Panc1 (cell line): ENCODE measurements around the gene TSPYL1. TPM values are rescaled to one million over a fixed set of nuclear protein-coding genes. Genes with fewer than 3 reads are reported as not detected.
A peak's percentile ranks its signal among the peaks of the same experiment; 100 is the strongest.

Experiments used
- ATAC-seq: fragments of 200-7000 bp; cut with Tn5 transposase; 2 replicates; pipeline ENCODE4 v1.9.1; 2020; ENCODE audit warnings: mild to moderate bottlenecking, moderate library complexity
- BruUV-seq: library from RNA; stranded (reverse); fragments of 400-500 nt; replicated peaks from 2 replicates; lab custom pipeline; 2021; lab: Mats Ljungman, UMichigan
- CTCF ChIA-PET: fragments of 300-600 bp; sonication (Branson Sonifier 250); formaldehyde crosslinking; loops from one replicate; lab custom pipeline; 2022; ENCODE audit warnings: antibody characterized with exemption; lab: Charles Lee
- POLR2A ChIA-PET: fragments of 300-600 bp; sonication (Branson Sonifier 250); formaldehyde crosslinking; loops from one replicate; lab custom pipeline; 2022; ENCODE audit warnings: antibody characterized with exemption; lab: Charles Lee
- DNase-seq: peaks from one replicate; pipeline ENCODE4 v3.0.0-alpha.2; 2010; ENCODE audit warnings: low read depth, low spot score
- H3K27ac ChIP-seq: 2 replicates; pipeline ENCODE4 v1.5.1; 2011; ENCODE audit warnings: mild to moderate bottlenecking, low read length, inconsistent platforms
- H3K27me3 ChIP-seq: fragments of 200-500 bp; sonication (Bioruptor generic); 2 replicates; pipeline ENCODE4 v1.6.0; 2014; ENCODE audit warnings: low read length, inconsistent platforms; ENCODE audit not compliant: control insufficient read depth, insufficient read depth
- H3K36me3 ChIP-seq: fragments of 200-500 bp; sonication (Bioruptor generic); 2 replicates; pipeline ENCODE4 v1.5.1; 2014; ENCODE audit warnings: inconsistent platforms, mild to moderate bottlenecking, low read length, moderate library complexity; ENCODE audit not compliant: control insufficient read depth, insufficient read depth
- H3K4me1 ChIP-seq: 2 replicates; pipeline ENCODE4 v1.5.1; 2011; ENCODE audit warnings: inconsistent platforms, mild to moderate bottlenecking, low read length, moderate library complexity; ENCODE audit not compliant: control insufficient read depth, insufficient read depth
- H3K4me3 ChIP-seq, 2 experiments: 2 replicates each; pipeline ENCODE4 v1.5.1; 2011 to 2012; ENCODE audit warnings: low read depth in 2 of 2, low read length in 2 of 2, mild to moderate bottlenecking in 2 of 2, inconsistent platforms in 1 of 2, moderate library complexity in 1 of 2
- H3K9me3 ChIP-seq: fragments of 200-500 bp; sonication (Bioruptor generic); 2 replicates; pipeline ENCODE4 v1.5.1; 2014; ENCODE audit warnings: low read depth, mild to moderate bottlenecking, inconsistent platforms, low read length, moderate library complexity; ENCODE audit not compliant: control insufficient read depth, insufficient read depth
- POLR2AphosphoS5 ChIP-seq: IDR thresholded peaks from 2 replicates; pipeline ENCODE4 v1.6.1; 2012; ENCODE audit warnings: mild to moderate bottlenecking, low read depth, low read length, moderate library complexity
- SIN3A ChIP-seq: IDR thresholded peaks from 2 replicates; pipeline ENCODE4 v1.6.1; 2012; ENCODE audit warnings: low read depth, mild to moderate bottlenecking, low read length, moderate library complexity, borderline replicate concordance; ENCODE audit not compliant: insufficient read depth
- TCF7L2 ChIP-seq: IDR thresholded peaks from 2 replicates; pipeline ENCODE4 v1.6.1; 2011; ENCODE audit warnings: mild to moderate bottlenecking, low read depth, low read length, inconsistent platforms
- in situ Hi-C: cut with HindIII; loops from 2 replicates; pipeline ENCODE4 v1.10.0; 2016; ENCODE audit warnings: low sequenced_read_pairs, low pct_unique_long_range_greater_than_20kb
- intact Hi-C: fragments of 100-400 bp; cut with micrococcal nuclease; formaldehyde crosslinking; loops from one replicate; pipeline ENCODE4 v1.10.0; 2022; ENCODE audit not compliant: unreplicated experiment
- total RNA-seq: library from RNA; stranded (reverse); gene quantifications from one replicate; pipeline ENCODE4 v1.2.1, GENCODE V29; 2021; ENCODE audit not compliant: unreplicated experiment
- TF ChIP-seq, protein P1 (sequence below): fragments of 450-650 bp; IDR thresholded peaks from 2 replicates; pipeline ENCODE4 v1.5.1; 2017; ENCODE audit warnings: mild to moderate bottlenecking
- TF ChIP-seq, protein P2 (sequence below), 2 experiments: IDR thresholded peaks; 2 replicates each; pipeline ENCODE4 v1.6.1; 2011 to 2012; ENCODE audit warnings: low read depth in 2 of 2, control low read depth in 1 of 2, low read length in 1 of 2, mild to moderate bottlenecking in 1 of 2, moderate library complexity in 1 of 2; ENCODE audit not compliant: insufficient read depth in 1 of 2

The TSPYL1 gene
- total RNA-seq, 1 experiment from 2014 or later = 103 TPM

DNA sequence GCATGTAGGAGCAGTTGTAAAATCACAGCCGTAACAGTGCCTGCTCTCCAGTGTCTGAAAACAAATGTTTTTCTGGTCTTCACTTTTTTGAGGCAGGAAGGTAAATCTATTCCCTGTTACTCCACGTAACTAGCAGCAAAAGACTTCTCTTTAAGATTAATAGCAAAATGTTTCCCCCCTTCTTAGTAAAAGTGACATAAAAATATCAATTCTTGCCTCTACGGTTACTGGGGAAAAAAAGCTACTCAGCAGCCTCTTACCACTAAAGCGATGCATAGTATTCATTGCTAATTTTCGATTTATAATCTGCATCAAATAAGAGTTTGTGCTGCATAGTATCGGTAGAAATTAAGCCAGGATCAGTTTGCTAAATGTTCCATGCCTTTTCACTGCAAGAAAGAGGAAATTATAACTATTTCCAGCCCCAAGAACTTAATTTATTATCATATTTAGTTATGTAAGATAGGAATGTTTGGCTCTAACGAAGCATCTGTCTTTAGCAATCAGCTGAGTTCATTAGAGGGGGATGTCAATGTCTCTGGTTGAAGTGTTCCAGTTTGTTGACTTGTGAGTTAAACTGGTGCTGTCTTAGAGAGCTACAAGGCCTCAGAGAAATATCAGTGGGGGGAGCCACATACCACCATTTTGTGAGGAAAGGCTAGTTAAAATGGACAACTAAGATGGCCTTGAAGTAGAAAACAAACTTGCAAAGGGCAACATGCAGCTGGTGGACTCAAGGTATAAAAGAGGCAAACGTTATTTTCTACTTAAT is 617 bp upstream of the TSPYL1 start:
- intact Hi-C loops = no loop called here

DNA sequence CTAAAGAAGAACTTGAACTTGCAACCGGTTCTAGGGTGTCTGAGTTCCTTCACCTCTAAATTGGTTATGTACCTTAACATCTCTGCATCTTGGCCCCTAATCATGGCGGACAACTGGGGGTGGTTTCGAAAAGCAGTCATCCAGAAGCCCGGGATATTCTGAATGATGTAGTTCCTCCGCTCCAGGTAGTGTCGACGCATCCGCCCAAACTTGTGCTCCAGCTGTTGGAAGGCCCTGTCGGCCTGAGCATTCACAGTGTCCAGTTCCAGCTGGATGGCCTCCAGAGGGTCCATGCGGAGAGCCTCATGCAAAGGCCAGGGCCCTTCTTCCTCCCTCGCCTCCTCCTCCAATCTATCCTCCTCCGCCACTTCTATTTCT is 887 bp downstream of the TSPYL1 start:
- Histone ChIP-seq H3K4me3 (peak overlapping the region; percentile 91 to 92), H3K27ac (peak overlapping the region; percentile 98), H3K27me3 (no peaks in the 10 kb centered on the region), H3K9me3 (no peaks in the 10 kb centered on the region), H3K36me3 (peaks cover 8% of the 10 kb centered on the region), H3K4me1 (peaks cover 28% of the 10 kb centered on the region)
- intact Hi-C loops (no loop called here), in situ Hi-C loops (no loop called here)
- TF ChIP-seq, protein P1, sequence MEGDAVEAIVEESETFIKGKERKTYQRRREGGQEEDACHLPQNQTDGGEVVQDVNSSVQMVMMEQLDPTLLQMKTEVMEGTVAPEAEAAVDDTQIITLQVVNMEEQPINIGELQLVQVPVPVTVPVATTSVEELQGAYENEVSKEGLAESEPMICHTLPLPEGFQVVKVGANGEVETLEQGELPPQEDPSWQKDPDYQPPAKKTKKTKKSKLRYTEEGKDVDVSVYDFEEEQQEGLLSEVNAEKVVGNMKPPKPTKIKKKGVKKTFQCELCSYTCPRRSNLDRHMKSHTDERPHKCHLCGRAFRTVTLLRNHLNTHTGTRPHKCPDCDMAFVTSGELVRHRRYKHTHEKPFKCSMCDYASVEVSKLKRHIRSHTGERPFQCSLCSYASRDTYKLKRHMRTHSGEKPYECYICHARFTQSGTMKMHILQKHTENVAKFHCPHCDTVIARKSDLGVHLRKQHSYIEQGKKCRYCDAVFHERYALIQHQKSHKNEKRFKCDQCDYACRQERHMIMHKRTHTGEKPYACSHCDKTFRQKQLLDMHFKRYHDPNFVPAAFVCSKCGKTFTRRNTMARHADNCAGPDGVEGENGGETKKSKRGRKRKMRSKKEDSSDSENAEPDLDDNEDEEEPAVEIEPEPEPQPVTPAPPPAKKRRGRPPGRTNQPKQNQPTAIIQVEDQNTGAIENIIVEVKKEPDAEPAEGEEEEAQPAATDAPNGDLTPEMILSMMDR = no peak
- TF ChIP-seq POLR2AphosphoS5 (no peak), TCF7L2 (no peak)
- TF ChIP-seq, protein P2, sequence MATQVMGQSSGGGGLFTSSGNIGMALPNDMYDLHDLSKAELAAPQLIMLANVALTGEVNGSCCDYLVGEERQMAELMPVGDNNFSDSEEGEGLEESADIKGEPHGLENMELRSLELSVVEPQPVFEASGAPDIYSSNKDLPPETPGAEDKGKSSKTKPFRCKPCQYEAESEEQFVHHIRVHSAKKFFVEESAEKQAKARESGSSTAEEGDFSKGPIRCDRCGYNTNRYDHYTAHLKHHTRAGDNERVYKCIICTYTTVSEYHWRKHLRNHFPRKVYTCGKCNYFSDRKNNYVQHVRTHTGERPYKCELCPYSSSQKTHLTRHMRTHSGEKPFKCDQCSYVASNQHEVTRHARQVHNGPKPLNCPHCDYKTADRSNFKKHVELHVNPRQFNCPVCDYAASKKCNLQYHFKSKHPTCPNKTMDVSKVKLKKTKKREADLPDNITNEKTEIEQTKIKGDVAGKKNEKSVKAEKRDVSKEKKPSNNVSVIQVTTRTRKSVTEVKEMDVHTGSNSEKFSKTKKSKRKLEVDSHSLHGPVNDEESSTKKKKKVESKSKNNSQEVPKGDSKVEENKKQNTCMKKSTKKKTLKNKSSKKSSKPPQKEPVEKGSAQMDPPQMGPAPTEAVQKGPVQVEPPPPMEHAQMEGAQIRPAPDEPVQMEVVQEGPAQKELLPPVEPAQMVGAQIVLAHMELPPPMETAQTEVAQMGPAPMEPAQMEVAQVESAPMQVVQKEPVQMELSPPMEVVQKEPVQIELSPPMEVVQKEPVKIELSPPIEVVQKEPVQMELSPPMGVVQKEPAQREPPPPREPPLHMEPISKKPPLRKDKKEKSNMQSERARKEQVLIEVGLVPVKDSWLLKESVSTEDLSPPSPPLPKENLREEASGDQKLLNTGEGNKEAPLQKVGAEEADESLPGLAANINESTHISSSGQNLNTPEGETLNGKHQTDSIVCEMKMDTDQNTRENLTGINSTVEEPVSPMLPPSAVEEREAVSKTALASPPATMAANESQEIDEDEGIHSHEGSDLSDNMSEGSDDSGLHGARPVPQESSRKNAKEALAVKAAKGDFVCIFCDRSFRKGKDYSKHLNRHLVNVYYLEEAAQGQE (IDR thresholded peaks at IDR 0.05; ENCODE audit: insufficient read depth in 1 of 2, low read depth in 2 of 2, low read length in 1 of 2) = no peak
- ChIA-PET POLR2A (no interaction called here), CTCF (interaction anchor here (1.5 to 2.5 kb wide), 2 partner anchors 9 to 11 kb away, joined by 3 to 8 read pairs; no protein-coding TSS in a partner anchor)
- no TSS peak for BruUV-seq
- ATAC-seq = peak; percentile 23
- DNase-seq = no peak

More for the DNA sequence above, 617 bp upstream of the TSPYL1 start:
- in situ Hi-C loops = no loop called here
- no peaks in the 10 kb centered on the region for H3K27me3 ChIP-seq
- POLR2A ChIA-PET = interaction anchor here (1.0 kb wide), 1 partner anchor 14 kb away, joined by 3 read pairs; no protein-coding TSS in a partner anchor
- no peak for TF ChIP-seq SIN3A
- TF ChIP-seq, protein P1 = peak; percentile 15; the same call in 1 of the 2 replicates
- no peak for TF ChIP-seq POLR2AphosphoS5
- no peak for TF ChIP-seq TCF7L2
- TF ChIP-seq, protein P2 (IDR thresholded peaks at IDR 0.05; ENCODE audit: insufficient read depth in 1 of 2, low read depth in 2 of 2, low read length in 1 of 2) = no peak
- H3K27ac ChIP-seq = peak overlapping the region; percentile 98
- no peaks in the 10 kb centered on the region for H3K9me3 ChIP-seq
- H3K36me3 ChIP-seq = peaks cover 8% of the 10 kb centered on the region
- DNase-seq (no peak), ATAC-seq (no peak)
- CTCF ChIA-PET = interaction anchor here (2.5 kb wide), 1 partner anchor 12 kb away, joined by 8 read pairs; no protein-coding TSS in a partner anchor
- H3K4me3 ChIP-seq = peak overlapping the region; percentile 91 to 92
- no TSS peak for BruUV-seq
- H3K4me1 ChIP-seq = peaks cover 28% of the 10 kb centered on the region
